GM19324 (cell line): Measurements from ENCODE around the gene CCSER2.
A peak's percentile ranks its signal among the peaks of the same experiment; 100 is the strongest.
"Not testable (repeated sequence)": the region's sequence is repeated elsewhere in the genome, so short reads cannot be mapped to it uniquely, and the experiment has no call there.

Source experiments
- ATAC-seq: cut with Tn5 transposase; IDR thresholded peaks from one replicate; pipeline ENCODE4 v1.9.1; 2021; ENCODE audit warnings: mild to moderate bottlenecking, moderate library complexity; ENCODE audit not compliant: unreplicated experiment, low FRiP score

Gene CCSER2

DNA sequence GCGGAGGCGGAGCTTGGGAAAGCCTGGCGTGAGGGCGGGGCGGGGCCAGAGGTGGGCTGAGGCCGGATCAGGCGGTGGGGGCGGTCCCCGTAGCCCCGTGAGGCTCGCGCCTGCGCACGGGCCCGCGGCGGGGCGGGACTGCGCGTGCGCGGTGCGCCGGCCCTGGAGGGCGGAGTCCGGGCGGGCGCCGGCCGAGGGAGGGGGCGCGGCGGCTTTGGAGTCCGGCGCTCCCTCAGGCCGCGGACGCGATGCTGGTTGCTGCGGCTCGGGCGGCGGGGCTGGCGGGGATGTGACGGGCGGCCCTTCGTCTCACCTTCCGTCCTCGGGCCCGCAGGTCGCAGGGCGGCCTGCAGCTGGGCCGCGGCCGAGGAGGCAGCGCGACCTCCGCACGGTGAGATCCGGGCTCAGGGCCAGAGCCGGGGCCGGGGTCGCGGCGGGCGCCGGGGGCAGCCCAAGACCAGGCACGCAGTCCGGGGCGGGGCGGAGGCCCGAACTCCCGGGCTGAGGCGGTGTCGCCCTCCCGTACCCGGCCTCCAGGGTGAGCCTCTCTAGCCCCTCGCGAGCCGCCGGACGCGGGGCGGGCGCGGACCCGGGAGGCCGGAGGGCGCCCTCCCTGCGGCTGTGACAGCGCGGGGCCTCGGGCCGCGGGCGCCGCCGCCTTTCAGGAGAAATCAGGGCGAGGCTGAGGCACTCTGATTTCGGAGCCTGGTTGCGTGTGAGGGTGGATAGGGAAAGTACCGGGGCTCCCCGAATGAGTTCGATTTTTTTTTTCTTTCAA lies at the start of gene CCSER2:
Gene CCSER2 (plus strand): TSS at position 172 of the 778 bp plus-strand sequence. CDS start 42,464 bp downstream, outside the sequence.
- peak; percentile 78 for ATAC-seq

GRCh38 chr10:84279876-84280475 lies 48.4 kb upstream of the CCSER2 start:
- not testable (repeated sequence) for ATAC-seq

GRCh38 chr10:84286695-84287094 lies 41.7 kb upstream of the CCSER2 start:
- ATAC-seq: no peak

GRCh38 chr10:84288151-84288550 lies 40.2 kb upstream of the CCSER2 start:
- no peak for ATAC-seq

- no peak for ATAC-seq
Measured at GRCh38 chr10:84289521-84290200, 38.7 kb upstream of the CCSER2 start.

DNA sequence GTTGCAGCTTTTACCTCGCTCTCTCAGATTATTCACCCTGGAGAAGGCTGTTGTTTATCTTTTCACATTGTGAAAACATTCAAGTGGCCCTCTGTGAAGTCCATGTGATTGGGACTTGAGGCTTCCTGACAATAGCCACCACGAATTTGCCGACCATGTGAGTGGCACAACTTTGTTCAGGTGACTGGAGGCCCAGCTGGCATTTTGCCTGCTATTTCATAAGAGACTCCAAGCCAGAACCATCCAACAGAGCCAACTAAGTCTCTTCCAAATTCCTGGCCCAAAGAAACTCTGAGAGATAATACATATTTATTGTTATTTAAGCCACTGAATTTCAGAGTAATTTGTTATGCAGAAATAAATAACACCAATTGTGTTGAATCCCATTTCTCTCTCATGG lies 38.2 kb upstream of the CCSER2 start:
- ATAC-seq: no peak

DNA sequence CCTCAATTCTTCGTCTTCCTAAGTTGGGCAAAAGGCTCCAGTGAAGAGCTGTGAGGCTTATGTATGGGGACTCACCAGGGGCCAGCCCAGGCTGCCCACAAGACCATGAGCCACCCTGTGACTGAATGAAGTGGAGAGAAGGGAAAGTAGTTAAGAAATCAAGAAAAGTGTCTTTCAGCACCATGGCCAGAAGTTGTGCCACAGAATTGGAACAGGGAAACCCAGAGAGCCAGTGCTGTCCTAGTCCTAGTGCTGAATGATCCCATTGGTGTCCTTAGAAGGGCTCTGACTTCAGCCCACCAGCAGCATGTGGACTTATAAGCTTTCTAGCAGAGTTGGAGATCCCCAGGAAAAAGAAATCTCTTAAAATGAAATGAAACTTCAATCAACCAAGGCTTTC lies 37.0 kb upstream of the CCSER2 start:
- ATAC-seq: no peak

DNA sequence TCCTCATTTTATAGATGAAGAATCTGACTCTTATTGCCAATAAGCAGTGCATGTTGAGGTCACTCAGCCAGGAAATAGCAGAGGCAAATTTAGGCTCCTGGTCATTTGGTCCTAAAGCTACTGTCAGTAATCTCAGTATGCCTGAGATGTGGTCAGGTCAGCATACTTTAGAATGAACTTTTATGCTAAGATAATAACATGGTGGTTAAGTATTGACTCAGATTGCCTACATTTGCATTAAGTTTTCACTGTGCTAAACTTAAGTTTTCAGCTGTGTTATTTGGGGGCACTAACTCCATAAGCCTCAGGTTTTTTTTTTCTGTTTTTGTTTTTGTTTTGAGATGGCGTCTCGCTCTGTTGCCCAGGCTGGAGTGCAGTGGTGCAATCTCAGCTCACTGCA lies 35.9 kb upstream of the CCSER2 start:
- ATAC-seq: no peak

GRCh38 chr10:84293171-84293570 lies 35.2 kb upstream of the CCSER2 start:
- no peak for ATAC-seq

DNA sequence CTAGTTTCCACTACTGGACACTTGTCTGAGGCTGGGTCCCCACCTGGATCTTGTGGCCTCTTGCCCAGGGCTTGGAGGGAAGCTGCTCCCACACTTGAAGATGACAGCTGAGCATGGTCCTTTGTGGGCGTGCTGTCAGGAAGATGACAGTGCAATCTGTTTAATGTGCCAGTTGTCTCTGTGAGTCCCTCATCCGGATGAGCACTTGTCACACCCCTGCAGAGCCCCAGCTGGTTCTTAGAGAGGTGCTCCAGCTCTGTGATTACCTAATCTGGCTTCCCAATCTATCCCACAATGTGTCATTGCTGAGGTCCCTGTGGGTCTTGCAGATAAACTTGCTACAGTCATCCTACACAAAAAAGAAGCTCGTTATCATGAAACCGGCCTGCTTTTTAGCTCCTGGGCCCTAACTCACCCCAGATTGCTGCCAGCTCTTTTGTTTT lies 34.8 kb upstream of the CCSER2 start:
- no peak for ATAC-seq

DNA sequence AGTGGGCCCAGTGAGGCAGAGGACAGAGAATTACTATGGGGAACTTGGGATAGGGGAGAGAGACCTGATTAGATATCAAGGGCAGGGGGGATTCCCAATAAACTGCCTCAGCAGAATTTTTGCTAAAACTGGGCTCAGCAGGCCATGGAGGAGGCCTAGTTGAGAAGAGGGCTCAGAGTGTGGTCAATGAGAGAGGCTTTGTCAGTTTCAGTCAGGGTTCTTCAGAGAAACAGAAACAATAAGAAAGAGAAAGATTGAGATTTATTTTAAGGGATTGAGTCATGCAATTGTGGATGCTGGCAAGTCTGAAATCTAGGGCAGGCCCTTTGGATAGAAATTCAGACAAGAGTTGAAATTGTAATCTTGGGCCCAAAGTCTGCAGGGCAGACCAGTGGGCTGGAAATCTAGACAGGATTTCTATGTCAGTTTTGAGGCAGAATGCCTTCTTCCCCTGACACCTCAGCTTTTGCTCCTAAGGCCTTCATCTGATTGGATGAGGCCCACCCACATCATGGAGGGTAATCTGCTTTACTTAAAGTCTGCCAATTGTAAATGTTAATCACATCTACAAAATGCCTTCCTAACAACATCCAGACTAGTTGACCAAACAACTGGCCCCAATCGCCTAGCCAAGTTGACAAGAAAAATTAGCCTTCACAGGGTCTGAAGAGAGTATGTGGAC lies 33.5 kb upstream of the CCSER2 start:
- peak; percentile 43 for ATAC-seq

DNA sequence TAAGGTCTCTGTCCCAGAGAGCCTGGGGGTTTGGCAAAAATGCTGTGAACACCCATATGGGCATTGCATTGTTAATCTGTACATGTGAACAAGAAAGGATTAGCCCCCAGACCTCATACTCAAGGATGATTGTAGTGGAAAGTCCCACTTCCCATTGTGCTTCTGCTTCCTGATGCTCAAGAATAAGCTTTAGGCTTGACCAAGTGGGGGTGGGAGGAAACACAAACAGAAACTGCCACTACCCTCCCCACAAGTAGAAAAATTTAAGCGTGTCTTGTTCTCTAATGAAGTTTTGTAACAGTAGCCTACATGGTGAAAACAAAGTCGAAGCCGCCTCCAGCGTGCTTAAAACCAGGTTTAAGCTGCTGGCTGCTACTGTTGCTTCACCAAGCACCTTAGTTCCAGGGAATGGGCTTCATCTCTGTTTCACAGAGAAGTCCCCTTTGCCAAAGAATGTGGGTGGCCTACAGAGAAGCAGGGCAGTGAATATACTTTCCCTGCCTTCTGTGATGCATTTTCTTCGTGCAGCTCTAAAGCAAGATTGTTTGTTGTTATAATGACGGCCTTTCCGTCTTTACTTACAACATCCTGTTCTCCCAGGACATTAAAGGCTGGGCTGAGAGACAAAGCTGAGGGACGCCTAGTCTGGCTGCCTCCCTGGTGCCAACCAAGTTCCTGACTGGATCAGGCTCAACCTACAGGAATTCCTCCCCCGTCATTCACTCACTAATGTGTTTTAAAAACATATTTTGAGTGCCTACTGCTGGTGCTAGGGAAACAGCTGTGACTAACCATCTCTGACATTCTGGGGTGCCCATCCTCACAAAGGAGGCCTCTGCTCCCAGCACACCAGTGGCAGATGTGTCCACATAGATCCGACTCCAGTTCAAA lies 32.1 kb upstream of the CCSER2 start:
- no peak for ATAC-seq

DNA sequence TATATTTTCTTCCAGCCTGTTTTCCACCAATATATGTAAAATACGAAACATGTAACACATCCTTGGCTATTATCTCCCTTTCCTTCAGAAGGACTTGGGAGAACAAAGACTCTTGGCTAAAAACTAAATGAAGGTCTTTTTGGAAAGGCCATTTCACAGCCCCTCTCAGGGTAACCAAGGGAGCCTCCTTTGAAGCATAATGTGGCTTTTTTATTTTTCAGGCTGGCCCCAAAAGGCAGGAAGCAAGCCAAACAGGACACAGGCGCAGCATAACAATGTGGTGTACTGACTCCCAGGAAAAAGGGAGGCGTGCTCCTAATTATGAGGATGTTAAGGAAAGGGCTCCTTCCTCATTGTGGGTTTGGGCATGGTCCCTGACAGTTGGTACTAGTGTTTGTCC lies 30.3 kb upstream of the CCSER2 start:
- ATAC-seq: no peak

DNA sequence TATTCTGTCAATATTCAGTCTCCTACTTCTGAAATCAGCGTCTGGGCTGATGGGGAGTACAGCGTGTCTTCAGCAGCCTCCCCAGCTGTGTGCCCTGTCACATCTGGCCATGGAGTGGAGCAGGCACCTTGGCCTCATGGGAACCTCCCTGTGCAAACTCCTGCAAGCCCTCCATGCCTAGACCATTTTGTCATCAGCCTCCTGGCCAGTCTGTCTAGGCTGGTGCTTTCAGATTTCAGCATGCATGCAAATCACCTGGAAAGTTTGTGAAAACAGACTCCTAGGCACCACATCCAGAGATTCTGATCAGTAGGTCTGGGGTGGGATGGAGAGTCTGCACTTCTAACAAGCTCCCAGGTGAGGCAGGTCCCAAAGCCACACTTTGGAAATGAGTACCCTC lies 26.2 kb upstream of the CCSER2 start:
- ATAC-seq: no peak

DNA sequence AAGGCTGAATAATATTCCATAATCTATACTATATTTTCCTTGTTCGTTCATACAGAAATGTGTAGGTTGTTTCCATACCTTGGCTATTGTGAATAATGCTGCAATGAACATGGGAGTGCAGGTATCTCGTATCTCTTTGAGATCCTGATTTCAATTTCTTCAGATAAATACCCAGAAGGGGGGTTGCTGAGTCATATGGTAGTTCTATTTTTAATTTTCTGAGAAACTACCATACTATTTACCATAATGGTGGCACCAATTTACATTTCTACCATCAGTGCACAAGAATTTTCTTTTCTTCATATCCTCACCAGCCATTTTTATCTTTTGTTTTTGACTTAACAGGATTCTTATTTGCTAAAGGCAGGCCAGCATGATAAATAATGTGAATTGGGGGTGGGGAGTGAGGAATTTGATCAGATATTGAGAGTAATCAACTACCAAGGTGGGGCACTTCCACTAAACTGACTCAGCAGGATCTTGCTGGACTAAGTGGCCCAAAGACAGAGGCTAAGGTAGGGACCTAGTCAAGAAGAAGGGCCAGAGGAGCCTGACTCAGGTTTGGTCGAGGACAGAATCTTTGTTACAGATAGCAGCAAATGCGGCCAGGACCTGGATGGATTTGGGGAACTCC lies 21.5 kb upstream of the CCSER2 start:
- ATAC-seq: no peak

DNA sequence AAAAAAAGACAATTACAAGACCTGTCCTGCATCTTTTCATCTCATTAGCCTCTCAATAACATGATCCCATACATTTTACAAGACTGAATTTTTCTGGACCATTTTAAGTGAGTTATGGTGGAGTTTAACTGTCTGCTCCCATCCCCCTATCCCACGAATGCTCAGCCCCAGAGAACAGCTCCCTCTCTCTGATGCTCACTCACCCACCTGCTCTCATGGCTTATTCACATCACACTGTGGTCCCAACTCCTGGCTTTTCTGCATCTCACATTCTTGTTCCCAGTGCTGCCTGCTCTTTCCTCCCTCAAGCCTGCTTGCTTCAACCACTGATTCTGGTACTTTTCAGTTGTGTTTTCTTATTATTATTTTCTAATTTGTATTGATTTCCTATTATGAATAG lies 20.4 kb upstream of the CCSER2 start:
- ATAC-seq: no peak

DNA sequence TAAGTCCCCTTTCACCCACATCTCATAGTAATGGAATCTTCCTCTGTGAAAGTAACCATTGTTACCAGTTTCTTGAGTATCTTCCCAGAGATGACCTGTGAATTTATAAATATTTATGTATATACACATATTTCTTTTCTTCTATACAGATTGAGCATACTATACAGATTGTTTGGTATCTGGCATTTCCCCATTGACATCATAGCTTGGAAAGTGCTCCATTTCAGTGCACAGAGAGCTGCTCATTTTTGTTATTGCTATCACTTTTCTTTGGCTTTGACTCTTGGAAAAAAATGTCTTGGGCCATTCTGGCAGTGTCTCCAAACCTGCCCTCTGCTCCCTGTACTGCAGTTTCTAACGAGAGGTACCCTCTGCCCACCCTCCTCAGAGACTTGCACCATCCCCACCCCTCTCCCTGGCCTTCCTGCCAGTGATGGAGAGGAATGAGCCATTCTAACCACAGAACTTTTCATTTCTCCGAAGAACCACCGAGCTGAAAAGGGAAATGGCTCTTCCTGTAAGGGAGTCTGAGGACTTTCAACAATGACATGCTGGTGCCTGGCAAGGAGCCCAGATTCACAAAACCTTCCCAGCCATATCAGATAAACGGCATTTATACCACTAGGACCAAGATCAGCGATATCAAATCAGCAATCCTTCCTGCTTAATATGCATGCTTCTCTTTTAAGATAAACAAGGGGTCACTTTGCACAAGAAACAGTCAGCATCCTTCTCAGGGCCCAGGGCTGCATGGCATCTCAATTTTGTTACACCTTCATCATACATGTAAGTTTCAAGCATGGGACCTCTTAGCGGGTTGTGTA lies 19.7 kb upstream of the CCSER2 start:
- no peak for ATAC-seq

DNA sequence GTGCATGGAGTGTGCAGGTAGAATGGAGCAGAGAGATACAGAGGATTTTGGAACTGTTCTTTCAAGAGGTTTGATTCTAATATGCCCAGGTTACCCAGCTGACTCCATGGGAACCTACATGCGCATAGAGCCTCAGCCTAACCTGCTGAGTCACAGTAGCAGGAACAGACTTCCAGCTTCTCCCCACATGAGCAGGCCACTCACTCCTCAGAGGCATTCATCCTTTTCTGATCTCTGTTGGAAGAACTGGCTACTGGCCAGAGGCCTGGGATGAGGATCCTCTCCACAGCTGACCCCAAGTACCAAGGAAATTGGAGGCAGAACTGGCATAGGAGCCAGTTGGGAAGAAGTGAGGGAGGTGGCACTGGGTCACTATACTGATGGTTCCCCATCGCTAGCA lies 17.9 kb upstream of the CCSER2 start:
- ATAC-seq: no peak

DNA sequence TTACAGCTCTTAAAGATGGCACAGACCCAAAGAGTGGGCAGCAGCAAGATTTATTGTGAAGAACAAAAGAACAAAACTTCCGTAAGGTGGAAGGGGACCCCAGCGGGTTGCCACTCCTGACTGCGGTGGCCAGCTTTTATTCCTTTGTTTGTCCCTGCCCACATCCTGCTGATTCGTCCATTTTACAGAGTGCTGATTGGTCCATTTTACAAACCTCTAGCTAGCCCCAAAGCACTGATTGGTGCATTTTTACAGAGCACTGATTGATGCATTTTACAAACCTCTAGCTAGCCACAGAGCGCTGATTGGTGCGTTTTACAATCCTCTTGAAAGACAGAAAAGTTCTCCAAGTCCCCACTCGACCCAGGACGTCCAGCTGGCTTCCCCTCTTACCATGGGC lies 16.8 kb upstream of the CCSER2 start:
- no peak for ATAC-seq
